Measurements from ENCODE around the gene CCDC141. TPM values are rescaled to one million over a fixed set of nuclear protein-coding genes. Genes with fewer than 3 reads are reported as not detected.
"Not testable (repeated sequence)": the region's sequence is repeated elsewhere in the genome, so short reads cannot be mapped to it uniquely, and the experiment has no call there.

CCDC141 gene
- polyA plus RNA-seq, 1 donor, result 0.70 TPM

DNA sequence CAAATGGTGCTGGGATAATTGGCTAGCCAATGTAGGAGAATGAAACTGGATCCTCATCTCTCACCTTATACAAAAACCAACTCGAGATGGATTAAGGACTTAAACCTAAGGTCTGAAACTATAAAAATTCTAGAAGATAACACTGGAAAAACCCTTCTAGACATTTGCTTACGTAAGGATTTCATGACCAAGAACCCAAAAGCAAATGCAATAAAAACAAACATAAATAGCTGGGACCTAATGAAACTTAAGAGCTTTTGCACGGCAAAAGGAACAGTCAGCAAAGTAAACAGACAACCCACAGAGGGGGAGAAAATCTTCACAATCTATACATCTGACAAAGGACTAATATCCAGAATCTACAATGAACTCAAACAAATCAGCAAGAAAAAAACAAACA is 35.7 kb downstream of the CCDC141 start:
- 67% methylated on average over 1 of the region's 3 CpGs for WGBS (ENCODE audit: insufficient coverage, low lambda C conversion rate)
- not testable (repeated sequence) for DNase-seq; H3K36me3 ChIP-seq (ENCODE audit: control insufficient read depth, insufficient read depth, low read length); H3K27me3 ChIP-seq (ENCODE audit: control insufficient read depth, insufficient read depth, low read length); H3K4me1 ChIP-seq (ENCODE audit: control insufficient read depth, insufficient read depth, low read length); H3K27ac ChIP-seq (ENCODE audit: low read length); H3K4me3 ChIP-seq (ENCODE audit: low read length)
- peaks cover 12% of the 10 kb centered on the region for H3K9me3 ChIP-seq (ENCODE audit: control insufficient read depth, low read depth, low read length)

- Histone ChIP-seq H3K27me3 (ENCODE audit: control insufficient read depth, insufficient read depth, low read length) (no peaks in the 10 kb centered on the region), H3K9me3 (ENCODE audit: control insufficient read depth, low read depth, low read length) (peaks cover 8% of the 10 kb centered on the region), H3K36me3 (ENCODE audit: control insufficient read depth, insufficient read depth, low read length) (no peaks in the 10 kb centered on the region), H3K27ac (ENCODE audit: low read length) (no peak overlapping the region), H3K4me3 (ENCODE audit: low read length) (no peak overlapping the region), H3K4me1 (ENCODE audit: control insufficient read depth, insufficient read depth, low read length) (no peaks in the 10 kb centered on the region)
- DNase-seq, result no peak
- whole genome bisulfite sequencing (ENCODE audit: insufficient coverage, low lambda C conversion rate), result 22% methylated on average over 1 of the region's 1 CpG
Observed at GRCh38 chr2:179005976-179006375, 44.0 kb downstream of the CCDC141 start.

GRCh38 chr2:178999476-178999875 is 50.5 kb downstream of the CCDC141 start:
- H3K4me3 ChIP-seq (ENCODE audit: low read length), result no peak overlapping the region
- no peaks in the 10 kb centered on the region for H3K27me3 ChIP-seq (ENCODE audit: control insufficient read depth, insufficient read depth, low read length)
- peaks cover 3% of the 10 kb centered on the region for H3K4me1 ChIP-seq (ENCODE audit: control insufficient read depth, insufficient read depth, low read length)
- H3K36me3 ChIP-seq (ENCODE audit: control insufficient read depth, insufficient read depth, low read length), result no peaks in the 10 kb centered on the region
- H3K27ac ChIP-seq (ENCODE audit: low read length), result no peak overlapping the region
- H3K9me3 ChIP-seq (ENCODE audit: control insufficient read depth, low read depth, low read length), result no peaks in the 10 kb centered on the region
- DNase-seq, result no peak
- 100% methylated on average over 2 of the region's 4 CpGs for WGBS (ENCODE audit: insufficient coverage, low lambda C conversion rate)

DNA sequence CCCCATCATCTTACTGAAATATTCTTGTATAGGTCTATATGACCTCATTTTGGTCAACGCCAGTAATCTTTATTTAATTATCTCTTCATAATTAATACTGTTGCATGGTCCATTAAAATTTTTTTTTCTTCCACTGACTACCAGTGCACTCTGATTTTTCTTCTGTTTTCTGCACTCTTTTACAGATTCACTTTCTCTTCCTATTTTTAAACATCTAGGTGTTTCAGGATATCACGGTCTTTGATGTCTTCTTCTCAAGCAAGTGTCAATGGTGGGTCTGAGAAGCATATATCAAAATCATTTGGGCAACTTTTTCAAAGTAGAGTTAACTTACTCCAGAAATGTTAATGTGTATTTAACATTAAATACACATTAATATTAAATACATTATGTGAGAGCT is 51.4 kb downstream of the CCDC141 start:
- Histone ChIP-seq H3K27ac (ENCODE audit: low read length) (no peak overlapping the region), H3K36me3 (ENCODE audit: control insufficient read depth, insufficient read depth, low read length) (no peaks in the 10 kb centered on the region), H3K27me3 (ENCODE audit: control insufficient read depth, insufficient read depth, low read length) (no peaks in the 10 kb centered on the region), H3K9me3 (ENCODE audit: control insufficient read depth, low read depth, low read length) (peaks cover 4% of the 10 kb centered on the region), H3K4me3 (ENCODE audit: low read length) (no peak overlapping the region), H3K4me1 (ENCODE audit: control insufficient read depth, insufficient read depth, low read length) (peaks cover 3% of the 10 kb centered on the region)
- DNase-seq, result no peak
- WGBS (ENCODE audit: insufficient coverage, low lambda C conversion rate), result 85% methylated on average over 2 of the region's 2 CpGs

DNA sequence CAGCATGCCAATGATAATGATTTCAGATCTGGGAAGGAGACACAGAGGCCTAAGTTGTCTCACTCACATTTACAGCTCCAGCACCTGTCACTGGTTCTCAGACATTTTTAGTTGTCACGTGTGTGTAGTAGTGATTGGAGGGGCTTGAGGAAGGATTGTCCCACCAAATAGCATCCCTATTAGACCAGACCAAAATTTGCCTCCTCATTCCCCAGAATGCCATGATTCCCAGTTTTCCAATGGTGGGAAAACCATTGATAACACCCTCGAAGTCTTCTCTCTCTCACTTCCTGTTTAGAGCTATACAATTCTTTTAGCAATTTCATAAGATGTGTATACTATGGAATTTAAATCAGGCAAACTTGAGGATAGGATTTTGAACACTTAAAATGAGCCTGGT is 52.5 kb downstream of the CCDC141 start:
- peaks cover 3% of the 10 kb centered on the region for H3K4me1 ChIP-seq (ENCODE audit: control insufficient read depth, insufficient read depth, low read length)
- H3K27ac ChIP-seq (ENCODE audit: low read length), result no peak overlapping the region
- no peaks in the 10 kb centered on the region for H3K36me3 ChIP-seq (ENCODE audit: control insufficient read depth, insufficient read depth, low read length)
- no peak overlapping the region for H3K4me3 ChIP-seq (ENCODE audit: low read length)
- no peak for DNase-seq
- H3K9me3 ChIP-seq (ENCODE audit: control insufficient read depth, low read depth, low read length), result peaks cover 4% of the 10 kb centered on the region
- WGBS (ENCODE audit: insufficient coverage, low lambda C conversion rate), result 100% methylated on average over 1 of the region's 2 CpGs
- H3K27me3 ChIP-seq (ENCODE audit: control insufficient read depth, insufficient read depth, low read length), result no peaks in the 10 kb centered on the region

- Histone ChIP-seq H3K36me3 (ENCODE audit: control insufficient read depth, insufficient read depth, low read length) (no peaks in the 10 kb centered on the region), H3K9me3 (ENCODE audit: control insufficient read depth, low read depth, low read length) (peaks cover 4% of the 10 kb centered on the region), H3K4me3 (ENCODE audit: low read length) (no peak overlapping the region), H3K27ac (ENCODE audit: low read length) (no peak overlapping the region), H3K27me3 (ENCODE audit: control insufficient read depth, insufficient read depth, low read length) (no peaks in the 10 kb centered on the region), H3K4me1 (ENCODE audit: control insufficient read depth, insufficient read depth, low read length) (peaks cover 3% of the 10 kb centered on the region)
- no CpG with 5 or more reads among the region's 1 CpG for WGBS (ENCODE audit: insufficient coverage, low lambda C conversion rate)
- DNase-seq, result no peak
Observed at GRCh38 chr2:178997067-178997466, 52.9 kb downstream of the CCDC141 start.

DNA sequence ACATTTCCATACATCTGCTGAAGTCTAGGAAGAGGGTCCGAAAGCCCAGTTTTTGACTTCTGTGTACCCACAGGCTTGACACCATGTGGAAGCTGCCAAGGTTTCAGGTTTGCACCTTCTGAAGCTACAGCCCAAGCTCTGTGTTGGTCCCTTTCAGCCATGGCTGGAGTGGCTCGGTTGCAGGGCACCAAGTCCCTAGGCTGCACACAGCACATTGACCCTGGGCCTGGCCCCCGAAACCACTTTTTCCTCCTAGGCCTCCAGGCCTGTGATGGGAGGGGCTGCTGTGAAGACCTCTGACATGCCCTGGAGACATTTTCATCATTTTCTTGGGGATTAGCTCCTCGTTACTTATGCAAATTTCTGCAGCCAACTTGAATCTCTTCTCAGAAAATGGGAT is 55.7 kb downstream of the CCDC141 start:
- Histone ChIP-seq H3K36me3 (ENCODE audit: control insufficient read depth, insufficient read depth, low read length) (no peaks in the 10 kb centered on the region), H3K4me3 (ENCODE audit: low read length) (no peak overlapping the region), H3K27ac (ENCODE audit: low read length) (no peak overlapping the region), H3K27me3 (ENCODE audit: control insufficient read depth, insufficient read depth, low read length) (no peaks in the 10 kb centered on the region), H3K4me1 (ENCODE audit: control insufficient read depth, insufficient read depth, low read length) (no peaks in the 10 kb centered on the region), H3K9me3 (ENCODE audit: control insufficient read depth, low read depth, low read length) (peaks cover 4% of the 10 kb centered on the region)
- no peak for DNase-seq
- WGBS (ENCODE audit: insufficient coverage, low lambda C conversion rate), result 75% methylated on average over 1 of the region's 4 CpGs

DNA sequence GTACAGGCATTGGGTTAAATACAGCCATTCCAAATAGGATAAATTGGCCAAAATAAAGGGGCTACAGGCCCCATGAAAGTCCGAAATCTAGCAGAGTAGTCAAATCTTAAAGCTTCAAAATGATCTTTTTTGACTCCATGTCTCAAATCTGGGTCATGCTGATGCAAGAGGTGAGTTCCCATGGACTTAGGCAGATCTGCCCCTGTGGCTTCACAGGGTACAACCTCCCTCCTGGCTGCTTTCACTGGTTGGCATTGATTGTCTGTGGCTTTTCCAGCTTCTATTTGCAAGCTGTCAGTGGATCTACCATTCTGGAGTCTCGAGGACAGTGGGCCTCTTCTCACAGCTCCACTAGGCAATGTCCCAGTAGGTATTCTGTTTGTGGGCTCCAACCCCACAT is 56.1 kb downstream of the CCDC141 start:
- Histone ChIP-seq H3K27me3 (ENCODE audit: control insufficient read depth, insufficient read depth, low read length) (no peaks in the 10 kb centered on the region), H3K27ac (ENCODE audit: low read length) (no peak overlapping the region)
- no CpG with 5 or more reads among the region's 2 CpGs for WGBS (ENCODE audit: insufficient coverage, low lambda C conversion rate)

DNA sequence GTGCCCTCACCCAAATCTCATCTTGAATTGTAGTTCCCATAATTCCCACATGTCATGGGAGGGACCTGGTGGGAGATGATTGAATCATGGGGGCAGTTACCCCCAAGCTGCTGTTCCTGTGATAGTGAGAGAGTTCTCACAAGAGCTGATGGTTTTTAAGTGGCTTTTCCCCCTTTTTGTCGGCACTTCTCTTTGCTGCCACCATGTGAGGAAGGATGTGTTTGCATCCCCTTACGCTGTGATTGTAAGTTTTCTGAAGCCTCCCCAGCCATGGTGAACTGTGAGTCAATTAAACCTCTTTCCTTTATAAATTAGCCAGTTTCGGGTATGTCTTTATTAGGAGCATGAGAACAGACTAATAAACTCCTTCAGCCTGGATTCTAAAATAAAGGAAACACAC is 57.2 kb downstream of the CCDC141 start:
- not testable (repeated sequence) for H3K27ac ChIP-seq (ENCODE audit: low read length); H3K4me3 ChIP-seq (ENCODE audit: low read length); H3K9me3 ChIP-seq (ENCODE audit: control insufficient read depth, low read depth, low read length); H3K36me3 ChIP-seq (ENCODE audit: control insufficient read depth, insufficient read depth, low read length); H3K4me1 ChIP-seq (ENCODE audit: control insufficient read depth, insufficient read depth, low read length); H3K27me3 ChIP-seq (ENCODE audit: control insufficient read depth, insufficient read depth, low read length); DNase-seq
- 93% methylated on average over 3 of the region's 3 CpGs for WGBS (ENCODE audit: insufficient coverage, low lambda C conversion rate)

More for the DNA sequence above, 56.1 kb downstream of the CCDC141 start:
- no peak overlapping the region for H3K4me3 ChIP-seq (ENCODE audit: low read length)
- H3K36me3 ChIP-seq (ENCODE audit: control insufficient read depth, insufficient read depth, low read length), result no peaks in the 10 kb centered on the region
- peaks cover 4% of the 10 kb centered on the region for H3K9me3 ChIP-seq (ENCODE audit: control insufficient read depth, low read depth, low read length)
- no peaks in the 10 kb centered on the region for H3K4me1 ChIP-seq (ENCODE audit: control insufficient read depth, insufficient read depth, low read length)
- no peak for DNase-seq

GRCh38 chr2:178990533-178991241 is 59.2 kb downstream of the CCDC141 start:
- H3K36me3 ChIP-seq (ENCODE audit: control insufficient read depth, insufficient read depth, low read length), result no peaks in the 10 kb centered on the region
- peaks cover 4% of the 10 kb centered on the region for H3K9me3 ChIP-seq (ENCODE audit: control insufficient read depth, low read depth, low read length)
- 38% methylated on average over 2 of the region's 4 CpGs for WGBS (ENCODE audit: insufficient coverage, low lambda C conversion rate)
- H3K4me3 ChIP-seq (ENCODE audit: low read length), result no peak overlapping the region
- DNase-seq, result no peak
- no peak overlapping the region for H3K27ac ChIP-seq (ENCODE audit: low read length)
- H3K4me1 ChIP-seq (ENCODE audit: control insufficient read depth, insufficient read depth, low read length), result no peaks in the 10 kb centered on the region
- no peaks in the 10 kb centered on the region for H3K27me3 ChIP-seq (ENCODE audit: control insufficient read depth, insufficient read depth, low read length)

DNA sequence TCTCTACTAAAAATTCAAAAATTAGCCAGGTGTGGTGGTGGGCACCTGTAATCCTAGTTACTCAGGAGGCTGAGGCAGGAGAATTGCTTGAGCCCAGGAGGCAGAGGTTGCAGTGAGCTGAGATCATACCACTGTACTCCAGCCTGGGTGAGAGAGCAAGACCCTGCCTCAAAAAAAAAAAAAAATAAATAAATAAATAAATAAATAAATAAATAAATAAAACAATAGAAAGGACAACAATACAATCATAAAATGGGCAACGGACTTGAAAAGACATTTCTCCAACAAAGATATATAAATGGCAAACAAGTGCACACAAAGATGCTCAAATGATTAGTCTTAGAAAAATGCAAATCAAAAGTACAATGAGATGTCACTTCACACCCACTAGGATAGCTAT is 60.5 kb downstream of the CCDC141 start:
- not testable (repeated sequence) for H3K9me3 ChIP-seq (ENCODE audit: control insufficient read depth, low read depth, low read length); H3K27me3 ChIP-seq (ENCODE audit: control insufficient read depth, insufficient read depth, low read length); H3K36me3 ChIP-seq (ENCODE audit: control insufficient read depth, insufficient read depth, low read length); H3K27ac ChIP-seq (ENCODE audit: low read length); H3K4me1 ChIP-seq (ENCODE audit: control insufficient read depth, insufficient read depth, low read length); DNase-seq; H3K4me3 ChIP-seq (ENCODE audit: low read length)
- 100% methylated on average over 1 of the region's 1 CpG for WGBS (ENCODE audit: insufficient coverage, low lambda C conversion rate)

Data from large intestine (tissue), 3 donors.